HG03103 (cell line): Measurements from ENCODE around the gene FAF2.
A peak's percentile ranks its signal among the peaks of the same experiment; 100 is the strongest.
"Not testable (repeated sequence)": the region's sequence is repeated elsewhere in the genome, so short reads cannot be mapped to it uniquely, and the experiment has no call there.

Source experiments
- ATAC-seq: cut with Tn5 transposase; IDR thresholded peaks from one replicate; pipeline ENCODE4 v1.9.1; 2021; ENCODE audit warnings: low read depth; ENCODE audit not compliant: unreplicated experiment

The FAF2 gene

GRCh38 chr5:176447978-176448608 is at the start of gene FAF2:
FAF2 (plus strand) TSS chr5:176448385; CDS start chr5:176448408, 23 bp downstream.
- ATAC-seq: peak; percentile 92

- no peak for ATAC-seq
Measured at GRCh38 chr5:176400382-176401156, 47.6 kb upstream of the FAF2 start.

- no peak for ATAC-seq
Measured at GRCh38 chr5:176401281-176402205, 46.6 kb upstream of the FAF2 start.

- ATAC-seq: no peak
Measured at GRCh38 chr5:176405656-176406435, 42.3 kb upstream of the FAF2 start.

GRCh38 chr5:176406436-176407052 is 41.6 kb upstream of the FAF2 start:
- no peak for ATAC-seq

GRCh38 chr5:176407456-176408251 is 40.5 kb upstream of the FAF2 start:
- ATAC-seq: no peak

- ATAC-seq: not testable (repeated sequence)
Measured at GRCh38 chr5:176408252-176408573, 40.0 kb upstream of the FAF2 start.

- ATAC-seq: no peak
Measured at GRCh38 chr5:176408590-176408989, 39.6 kb upstream of the FAF2 start.

GRCh38 chr5:176409765-176410164 is 38.4 kb upstream of the FAF2 start:
- no peak for ATAC-seq

- no peak for ATAC-seq
Measured at GRCh38 chr5:176410486-176411180, 37.6 kb upstream of the FAF2 start.

- no peak for ATAC-seq
Measured at GRCh38 chr5:176412517-176413254, 35.5 kb upstream of the FAF2 start.

GRCh38 chr5:176413255-176413565 is 35.0 kb upstream of the FAF2 start:
- no peak for ATAC-seq

GRCh38 chr5:176413709-176414191 is 34.4 kb upstream of the FAF2 start:
- ATAC-seq: no peak

GRCh38 chr5:176414704-176415103 is 33.5 kb upstream of the FAF2 start:
- ATAC-seq: no peak

- no peak for ATAC-seq
Measured at GRCh38 chr5:176415240-176415951, 32.8 kb upstream of the FAF2 start.

- peak; percentile 94 for ATAC-seq
Measured at GRCh38 chr5:176415952-176416924, 31.9 kb upstream of the FAF2 start, which contains the start of gene CLTB. CLTB (minus strand) TSS chr5:176416539; CDS start chr5:176416363, 176 bp downstream.
